Activated CD8-positive, alpha-beta memory T cell treated with anti-CD3 and anti-CD28 coated beads for 1 hour (primary cell): ENCODE results near the gene SOAT1.

ENCODE experiments used
- DNase-seq, 2 donors: peaks; one replicate each; pipeline ENCODE4 v3.0.0-alpha.2; 2020; ENCODE audit warnings: low read depth in 1 of 2; ENCODE audit errors: extremely low read depth in 1 of 2

Gene SOAT1

GRCh38 chr1:179303200-179303785 is 9.7 kb downstream of the SOAT1 start:
- DNase-seq, result no peak

DNA sequence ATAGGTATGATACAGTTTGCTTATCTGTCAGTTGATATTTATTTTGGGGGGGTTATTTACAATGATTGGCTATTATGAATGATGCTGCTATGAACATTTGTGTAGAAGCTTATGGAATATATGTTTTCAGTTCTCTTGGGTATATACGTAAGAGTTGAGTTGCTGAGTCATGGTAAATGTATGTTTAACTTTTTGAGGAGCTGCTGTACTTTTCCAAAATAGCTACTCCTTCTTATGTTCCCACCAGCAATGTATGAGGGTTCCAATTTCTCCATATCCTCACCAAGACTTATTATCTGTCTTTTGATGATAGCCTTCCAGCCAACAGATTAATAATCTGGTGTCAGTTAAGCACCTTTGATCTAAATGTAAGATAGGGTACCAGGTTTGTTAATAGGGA is 11.9 kb downstream of the SOAT1 start:
- DNase-seq, result no peak

DNA sequence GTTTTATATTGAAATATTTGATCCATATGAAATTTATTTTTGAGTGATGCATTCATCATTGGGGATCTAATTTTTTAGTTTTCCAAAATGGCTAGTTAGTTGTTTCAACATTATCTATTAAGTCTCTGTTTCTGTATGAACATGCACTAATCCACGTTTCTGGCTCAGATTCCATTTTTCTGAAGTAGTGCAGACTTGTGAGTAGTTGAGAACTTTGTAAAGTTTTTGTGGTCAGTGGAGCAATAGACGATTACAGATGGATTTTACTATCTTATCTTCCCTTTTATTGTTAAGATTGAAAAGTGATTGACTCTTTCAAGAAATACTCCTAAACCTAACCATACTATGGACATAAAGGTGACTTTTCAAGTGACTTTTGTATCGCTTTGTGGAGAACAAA is 16.7 kb downstream of the SOAT1 start:
- DNase-seq, result no peak

DNA sequence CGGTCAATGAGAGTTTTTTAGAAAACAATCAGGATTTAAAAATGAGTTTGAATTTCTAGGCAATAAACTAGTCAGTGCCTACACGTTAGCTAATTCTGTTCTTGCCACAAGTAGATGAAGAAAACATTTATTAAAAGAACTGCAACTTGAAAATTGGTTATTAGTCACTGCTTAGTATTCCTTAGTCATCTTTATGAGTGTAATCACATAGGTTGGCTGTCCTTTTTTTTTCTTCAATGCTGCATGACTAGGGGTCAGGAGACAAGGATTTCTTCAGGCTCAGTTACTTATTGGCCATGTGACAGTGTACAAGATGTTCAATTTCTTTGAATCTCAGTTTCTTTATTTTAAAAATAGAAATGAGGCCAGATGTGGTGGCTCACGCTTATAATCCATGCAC is 17.1 kb downstream of the SOAT1 start:
- no peak for DNase-seq

- DNase-seq, result no peak
Observed at GRCh38 chr1:179311149-179311700, 17.6 kb downstream of the SOAT1 start.

- DNase-seq, result no peak
Observed at GRCh38 chr1:179313004-179313403, 19.4 kb downstream of the SOAT1 start.

DNA sequence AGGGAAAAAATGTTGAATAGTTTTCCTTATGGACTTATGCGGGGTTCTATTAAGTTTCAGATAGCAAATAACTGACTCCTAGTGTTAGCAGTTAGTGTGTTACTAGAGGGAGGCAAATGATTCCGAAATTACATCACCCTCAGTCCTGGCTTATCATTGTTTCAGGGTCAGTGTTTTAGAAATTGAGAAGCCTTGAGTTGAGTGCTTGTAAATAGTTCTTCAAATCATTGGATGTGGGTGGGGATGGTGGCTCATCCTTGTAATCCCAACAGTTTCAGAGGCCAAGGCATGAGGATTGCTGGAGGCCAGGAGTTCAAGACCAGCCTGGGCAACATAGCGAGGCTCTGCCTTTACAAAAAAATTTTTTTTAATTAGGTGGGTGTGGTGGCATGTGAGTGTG is 21.3 kb downstream of the SOAT1 start:
- no peak for DNase-seq

- no peak for DNase-seq
Observed at GRCh38 chr1:179318491-179318890, 24.9 kb downstream of the SOAT1 start.

GRCh38 chr1:179321533-179322216 is 28.1 kb downstream of the SOAT1 start:
- DNase-seq, result no peak

DNA sequence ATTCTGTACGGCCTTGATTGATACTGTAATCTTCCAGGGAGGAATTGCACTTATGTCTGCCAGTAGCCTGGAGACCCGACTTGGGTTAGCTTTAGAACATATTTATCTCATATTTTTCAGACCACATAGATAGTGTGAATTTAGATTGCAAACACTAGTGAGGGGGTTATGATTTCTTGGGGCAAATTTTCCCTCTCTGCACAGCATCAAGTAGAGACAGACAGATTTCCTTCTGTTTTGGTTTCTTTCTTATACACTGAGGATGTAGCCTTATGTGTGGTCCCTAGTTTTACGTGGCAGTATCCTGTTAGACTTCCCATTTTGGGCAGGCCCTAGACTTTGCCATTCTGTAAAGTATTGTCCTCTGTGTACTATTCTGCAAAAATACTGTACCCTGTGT is 29.0 kb downstream of the SOAT1 start:
- no peak for DNase-seq

GRCh38 chr1:179323436-179323835 is 29.8 kb downstream of the SOAT1 start:
- no peak for DNase-seq

GRCh38 chr1:179325836-179326235 is 32.2 kb downstream of the SOAT1 start:
- DNase-seq, result no peak

GRCh38 chr1:179326746-179327145 is 33.1 kb downstream of the SOAT1 start:
- DNase-seq, result no peak

DNA sequence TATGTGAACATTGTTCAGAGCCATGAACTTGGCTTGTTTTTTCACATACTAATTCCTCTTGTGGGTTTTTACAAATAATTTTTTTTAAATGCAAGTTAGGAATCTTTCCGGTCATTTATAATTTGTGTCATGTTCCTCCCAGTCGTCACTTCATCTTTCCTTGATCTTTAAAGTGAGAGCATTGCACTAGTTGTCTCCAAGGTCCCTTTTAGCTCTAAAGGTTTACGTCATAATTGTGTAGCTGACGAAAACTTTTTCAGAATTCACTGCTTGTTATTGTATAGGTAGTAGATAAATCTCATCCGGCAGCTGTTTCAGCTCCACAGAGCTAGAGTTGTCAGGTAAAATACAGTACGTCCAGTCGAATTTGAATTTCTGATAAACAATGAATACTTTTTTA is 33.6 kb downstream of the SOAT1 start:
- DNase-seq, result no peak

GRCh38 chr1:179327679-179328078 is 34.1 kb downstream of the SOAT1 start:
- no peak for DNase-seq

DNA sequence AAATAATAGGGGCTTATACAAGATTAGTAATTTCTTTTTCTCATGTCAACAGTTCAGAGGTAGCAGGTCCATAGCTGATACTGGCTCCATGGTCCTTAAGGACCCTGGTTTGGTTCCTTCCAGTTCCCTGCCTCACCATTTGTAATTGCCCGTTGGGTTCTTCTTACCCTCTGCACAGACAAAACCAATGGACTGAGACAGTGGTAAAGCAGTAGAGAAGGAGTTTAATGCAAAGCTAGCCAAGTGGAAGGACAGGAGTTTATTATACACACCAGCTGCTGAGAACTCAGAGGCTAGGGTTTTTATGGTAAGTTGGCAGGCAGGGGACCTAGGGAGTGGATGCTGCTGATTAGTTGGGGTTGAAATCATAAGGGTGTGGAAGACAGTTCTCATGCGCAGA is 36.3 kb downstream of the SOAT1 start:
- DNase-seq, result no peak

- no peak for DNase-seq
Observed at GRCh38 chr1:179334440-179334839, 40.8 kb downstream of the SOAT1 start.

- no peak for DNase-seq
Observed at GRCh38 chr1:179337288-179337687, 43.7 kb downstream of the SOAT1 start.

DNA sequence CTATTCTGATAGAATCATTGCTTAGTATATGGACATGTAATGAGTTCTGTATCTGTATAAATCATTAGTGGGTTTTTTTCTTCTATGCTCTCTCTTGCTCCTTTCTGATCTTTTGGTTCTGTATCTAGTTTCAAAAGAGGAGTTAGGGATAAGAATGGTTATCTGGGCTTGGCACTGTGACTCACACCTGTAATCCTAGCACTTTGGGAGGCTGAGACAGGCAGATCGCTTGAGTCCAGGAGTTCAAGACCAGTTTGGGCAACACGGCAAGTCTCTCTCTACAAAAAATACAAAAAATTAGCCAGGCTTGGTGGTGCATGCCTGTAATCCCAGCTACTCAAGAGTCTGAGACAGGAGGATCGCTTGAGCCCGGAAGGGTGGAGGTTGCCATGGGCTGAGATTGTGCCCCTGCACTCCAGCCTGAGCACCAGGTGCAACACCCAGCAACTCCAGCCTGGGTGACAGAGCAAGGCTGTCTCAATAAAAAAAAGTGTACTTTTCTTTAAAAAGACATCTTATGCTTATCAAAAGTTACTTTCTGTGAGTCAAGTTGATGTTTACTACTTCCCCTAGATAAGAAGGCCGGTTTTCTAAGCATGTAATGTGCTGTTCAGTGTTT is 44.5 kb downstream of the SOAT1 start:
- DNase-seq, result no peak

GRCh38 chr1:179340918-179341317 is 47.3 kb downstream of the SOAT1 start:
- no peak for DNase-seq

- DNase-seq, result no peak
Observed at GRCh38 chr1:179341943-179342547, 48.4 kb downstream of the SOAT1 start.
